H1 (cell line): ENCODE results near the gene SERPINE3. TPM values are rescaled to one million over a fixed set of nuclear protein-coding genes. Genes with fewer than 3 reads are reported as not detected.

Experiments
- CTCF ChIA-PET: fragments of 300-600 bp; sonication (Branson Sonifier 250); formaldehyde crosslinking; loops from one replicate; lab custom pipeline; 2021; ENCODE audit not compliant: partially characterized antibody; lab: Charles Lee
- POLR2A ChIA-PET: fragments of 300-600 bp; sonication (Branson Sonifier 250); formaldehyde crosslinking; loops from one replicate; lab custom pipeline; 2021; ENCODE audit warnings: inconsistent platforms; ENCODE audit not compliant: partially characterized antibody; lab: Charles Lee
- DNase-seq, 2 experiments: peaks; one replicate each; pipeline versions ENCODE4 v3.0.0 to v3.0.0-alpha.2; 2010 to 2022; ENCODE audit warnings: low spot score in 2 of 2, low read depth in 1 of 2, mixed read lengths in 1 of 2
- FAIRE-seq: peaks from 2 replicates; lab custom pipeline; 2011; peaks lifted over from hg19 to GRCh38; lab: Jason Lieb, UNC
- H2AFZ ChIP-seq: 2 replicates; pipeline ENCODE4 v1.8.1; 2012; ENCODE audit warnings: low read length, inconsistent platforms
- H2AK5ac ChIP-seq: 2 replicates; pipeline ENCODE4 v1.6.1; 2013; ENCODE audit warnings: low read depth, low read length
- H2BK120ac ChIP-seq: replicated peaks from 2 replicates; pipeline ENCODE3; 2013; ENCODE audit warnings: low read depth, low read length, inconsistent platforms
- H2BK12ac ChIP-seq: 2 replicates; pipeline ENCODE4 v1.6.1; 2013; ENCODE audit warnings: low read depth, low read length
- H2BK15ac ChIP-seq: 2 replicates; pipeline ENCODE4 v1.6.1; 2013; ENCODE audit warnings: low read length
- H2BK20ac ChIP-seq: 2 replicates; pipeline ENCODE4 v1.6.1; 2013; ENCODE audit warnings: low read length
- H2BK5ac ChIP-seq: 2 replicates; pipeline ENCODE4 v1.6.1; 2013; ENCODE audit warnings: low read depth, low read length
- H3K14ac ChIP-seq: 2 replicates; pipeline ENCODE4 v1.6.1; 2013; ENCODE audit warnings: inconsistent platforms; ENCODE audit not compliant: insufficient read length
- H3K18ac ChIP-seq: 2 replicates; pipeline ENCODE4 v1.6.1; 2013; ENCODE audit warnings: low read length; ENCODE audit errors: extremely low read depth
- H3K23ac ChIP-seq: 2 replicates; pipeline ENCODE4 v1.6.1; 2013; ENCODE audit warnings: inconsistent platforms; ENCODE audit not compliant: insufficient read length
- H3K23me2 ChIP-seq: 2 replicates; pipeline ENCODE4 v1.6.1; 2013; ENCODE audit warnings: low read depth, low read length
- H3K27ac ChIP-seq: 2 replicates; pipeline ENCODE4 v1.6.1; 2011; ENCODE audit warnings: low read depth, low read length, inconsistent platforms
- H3K27me3 ChIP-seq, 4 experiments: replicated peaks in 1 of 4; 1 replicate in 1 of 4; 2 replicates in 3 of 4; pipeline versions ENCODE4 v1.6.1 to v1.8.1; 2011 to 2013; ENCODE audit warnings: low read length in 3 of 4, mild to moderate bottlenecking in 3 of 4, inconsistent platforms in 2 of 4, mixed read lengths in 2 of 4, moderate library complexity in 1 of 4; ENCODE audit not compliant: control insufficient read depth in 3 of 4, insufficient read depth in 3 of 4; ENCODE audit errors: extremely low read depth in 1 of 4
- H3K36me3 ChIP-seq, 4 experiments: 2 replicates each; pipeline versions ENCODE4 v1.6.1 to v1.8.1; 2011 to 2013; ENCODE audit warnings: mild to moderate bottlenecking in 4 of 4, low read length in 3 of 4, moderate library complexity in 2 of 4, control low read depth in 1 of 4, inconsistent platforms in 1 of 4; ENCODE audit not compliant: insufficient read depth in 4 of 4, control insufficient read depth in 2 of 4
- H3K4ac ChIP-seq: replicated peaks from 2 replicates; pipeline ENCODE3; 2013; ENCODE audit warnings: low read length, low read depth, mixed read lengths, inconsistent platforms; ENCODE audit not compliant: insufficient read length
- H3K4me1 ChIP-seq, 4 experiments: replicated peaks in 1 of 4; 1 replicate in 1 of 4; 2 replicates in 3 of 4; pipeline versions ENCODE4 v1.6.1 to v1.8.1; 2011 to 2013; ENCODE audit warnings: low read length in 3 of 4, inconsistent platforms in 2 of 4, mixed read lengths in 1 of 4; ENCODE audit not compliant: insufficient read depth in 4 of 4, control insufficient read depth in 3 of 4
- H3K4me2 ChIP-seq, 2 experiments: 2 replicates each; pipeline versions ENCODE4 v1.6.1 to v1.8.1; 2011 to 2013; ENCODE audit warnings: low read depth in 2 of 2, low read length in 2 of 2, control low read depth in 1 of 2, inconsistent platforms in 1 of 2, mild to moderate bottlenecking in 1 of 2; ENCODE audit not compliant: insufficient read depth in 1 of 2
- H3K4me3 ChIP-seq, 4 experiments: fragments of 200-600, 300-600 bp in 1 of 4; sonication (generic), shearing (Covaris generic), sonication (Bioruptor Twin) in 1 of 4; 2 replicates each; pipeline versions ENCODE4 v1.5.1 to v1.8.1; 2011 to 2016; ENCODE audit warnings: low read length in 4 of 4, low read depth in 3 of 4, control low read depth in 2 of 4, inconsistent platforms in 2 of 4, mild to moderate bottlenecking in 2 of 4, mixed read lengths in 1 of 4, moderate library complexity in 1 of 4; ENCODE audit not compliant: insufficient read depth in 2 of 4; ENCODE audit errors: extremely low read depth in 1 of 4
- H3K56ac ChIP-seq: replicated peaks from 2 replicates; pipeline ENCODE3; 2013; ENCODE audit warnings: low read depth, mild to moderate bottlenecking, mixed read lengths, low read length, inconsistent platforms; ENCODE audit not compliant: insufficient read length
- H3K79me1 ChIP-seq: 2 replicates; pipeline ENCODE4 v1.6.1; 2013; ENCODE audit warnings: low read depth, low read length, control low read depth
- H3K79me2 ChIP-seq, 2 experiments: 2 replicates each; pipeline versions ENCODE4 v1.6.1 to v1.8.1; 2012 to 2013; ENCODE audit warnings: low read length in 2 of 2, mild to moderate bottlenecking in 2 of 2, inconsistent platforms in 1 of 2; ENCODE audit not compliant: insufficient read depth in 2 of 2, control insufficient read depth in 1 of 2
- H3K9ac ChIP-seq, 4 experiments: replicated peaks in 1 of 4; 1 replicate in 1 of 4; 2 replicates in 3 of 4; pipeline versions ENCODE4 v1.6.1 to v1.8.1; 2011 to 2013; ENCODE audit warnings: low read depth in 3 of 4, low read length in 3 of 4, control low read depth in 2 of 4, mild to moderate bottlenecking in 2 of 4, moderate library complexity in 2 of 4, inconsistent platforms in 1 of 4; ENCODE audit errors: extremely low read depth in 1 of 4
- H3K9me3 ChIP-seq, 2 experiments: 2 replicates each; pipeline versions ENCODE4 v1.6.1 to v1.8.1; 2012 to 2013; ENCODE audit warnings: mild to moderate bottlenecking in 2 of 2, moderate library complexity in 2 of 2, control low read depth in 1 of 2, inconsistent platforms in 1 of 2, low read depth in 1 of 2, low read length in 1 of 2, mixed read lengths in 1 of 2; ENCODE audit not compliant: insufficient read depth in 2 of 2
- H4K20me1 ChIP-seq, 2 experiments: replicated peaks in 1 of 2; 2 replicates each; pipeline versions ENCODE3 to v1.8.1; 2011 to 2013; ENCODE audit warnings: inconsistent platforms in 2 of 2, low read length in 2 of 2, mild to moderate bottlenecking in 1 of 2; ENCODE audit not compliant: insufficient read depth in 2 of 2, control insufficient read depth in 1 of 2
- H4K5ac ChIP-seq: 2 replicates; pipeline ENCODE4 v1.6.1; 2013; ENCODE audit warnings: low read length, low read depth, mixed read lengths, inconsistent platforms; ENCODE audit not compliant: insufficient read length
- H4K8ac ChIP-seq: 2 replicates; pipeline ENCODE4 v1.8.0; 2013; ENCODE audit warnings: mild to moderate bottlenecking, moderate library complexity, low read length, inconsistent platforms; ENCODE audit not compliant: insufficient read depth; ENCODE audit errors: extremely low read depth
- H4K91ac ChIP-seq: replicated peaks from 2 replicates; pipeline ENCODE3; 2013; ENCODE audit warnings: low read length, mixed read lengths, inconsistent platforms; ENCODE audit not compliant: insufficient read length
- CEBPB ChIP-seq: IDR thresholded peaks from 2 replicates; pipeline ENCODE4 v1.6.1; 2012; ENCODE audit warnings: low read depth, low read length
- CHD2 ChIP-seq: IDR thresholded peaks from 2 replicates; pipeline ENCODE4 v1.6.1; 2012; ENCODE audit warnings: low read length, improper control_type of control experiment
- EP300 ChIP-seq, 2 experiments: IDR thresholded peaks; 1 replicate in 1 of 2; 2 replicates in 1 of 2; pipeline ENCODE4 v1.6.1; 2011 to 2012; ENCODE audit warnings: low read depth in 2 of 2, low read length in 2 of 2, mild to moderate bottlenecking in 2 of 2, borderline replicate concordance in 1 of 2, inconsistent platforms in 1 of 2, moderate library complexity in 1 of 2
- GTF2F1 ChIP-seq: IDR thresholded peaks from 2 replicates; pipeline ENCODE4 v1.6.1; 2012; ENCODE audit warnings: low read depth, low read length, improper control_type of control experiment, borderline replicate concordance
- HDAC2 ChIP-seq, 2 experiments: fragments of 300-600 bp in 1 of 2; sonication (generic) in 1 of 2; IDR thresholded peaks; 2 replicates each; pipeline ENCODE4 v1.6.1; 2011 to 2012; ENCODE audit warnings: low read depth in 2 of 2, low read length in 2 of 2, mild to moderate bottlenecking in 2 of 2, moderate library complexity in 2 of 2, borderline replicate concordance in 1 of 2, inconsistent platforms in 1 of 2
- HDAC6 ChIP-seq: IDR thresholded peaks from one replicate; pipeline ENCODE4 v1.7.1; 2012; ENCODE audit warnings: low read depth, mild to moderate bottlenecking, inconsistent platforms, low read length, moderate library complexity
- NRF1 ChIP-seq: IDR thresholded peaks from 2 replicates; pipeline ENCODE4 v1.6.1; 2011; ENCODE audit warnings: mild to moderate bottlenecking, low read depth, low read length, improper control_type of control experiment
- PHF8 ChIP-seq: fragments of 200-600 bp; sonication (generic); conservative IDR thresholded peaks from 2 replicates; pipeline ENCODE4 v1.7.1; 2012; ENCODE audit warnings: low read depth, mild to moderate bottlenecking, inconsistent platforms, low read length, moderate library complexity
- RXRA ChIP-seq: IDR thresholded peaks from 2 replicates; pipeline ENCODE4 v1.6.1; 2011; ENCODE audit warnings: low read depth, mild to moderate bottlenecking, low read length, moderate library complexity; ENCODE audit not compliant: insufficient read depth
- SRF ChIP-seq: IDR thresholded peaks from 2 replicates; pipeline ENCODE4 v1.6.1; 2011; ENCODE audit warnings: mild to moderate bottlenecking, low read depth, low read length, moderate library complexity
- TAF1 ChIP-seq: IDR thresholded peaks from 2 replicates; pipeline ENCODE4 v1.6.1; 2011; ENCODE audit warnings: mild to moderate bottlenecking, low read depth, low read length
- WGBS, 2 experiments: shearing (Covaris generic) in 1 of 2; methylation state at CpG; one replicate each; pipeline versions ENCODE4 v1.1.6 to v1.1.7; 2013 to 2015; ENCODE audit warnings: low lambda C conversion rate in 2 of 2, mixed read lengths in 2 of 2, inconsistent platforms in 1 of 2, low coverage in 1 of 2, missing lambda C conversion rate in 1 of 2; ENCODE audit not compliant: insufficient replicate concordance in 2 of 2, insufficient coverage in 1 of 2, insufficient read length in 1 of 2; ENCODE audit errors: extremely low coverage in 1 of 2, missing lambda C conversion rate in 1 of 2; 5-methylcytosine and 5-hydroxymethylcytosine counted together
- polyA plus RNA-seq, 7 experiments: library from polyadenylated mRNA; depleted of rRNA in 3 of 7; stranded (reverse) in 5 of 7; unstranded in 2 of 7; fragments of >200 nt in 5 of 7; fragments of 200-250 nt in 2 of 7; gene quantifications; 1 replicate in 5 of 7; 2 replicates in 1 of 7; 4 replicates in 1 of 7; pipeline versions ENCODE4 v1.2.1 to v1.2.3, GENCODE V29; 2011 to 2013; ENCODE audit warnings: missing spikeins in 2 of 7, mixed read lengths in 2 of 7
- total RNA-seq: library from RNA; stranded (reverse); fragmentation: NEBNext Ultra II Directional; extraction: Animal tissue kit (Norgen Biotek cat#: 25700); gene quantifications from 2 replicates; pipeline ENCODE4 v1.2.1, GENCODE V29; 2021
- TF ChIP-seq, protein P1 (sequence below): IDR thresholded peaks from 2 replicates; pipeline ENCODE4 v1.6.1; 2011; ENCODE audit warnings: low read depth, mild to moderate bottlenecking, low read length; ENCODE audit not compliant: insufficient read depth

Gene SERPINE3
- total and polyA plus RNA-seq, 2 of the 8 experiments (the other 6 are each of a cell fraction or from before 2014, with no cell fraction given) = 0.34 to 1.0 TPM

- H3K18ac ChIP-seq = no peak overlapping the region
- POLR2A ChIA-PET = interaction anchor here (0.7 to 1.3 kb wide), 2 partner anchors 89 to 109 kb away, joined by 3 read pairs; no protein-coding TSS in a partner anchor
- H2AK5ac ChIP-seq = no peak overlapping the region
- H4K8ac ChIP-seq = no peak overlapping the region
- H3K36me3 ChIP-seq = peaks cover 3 to 61% (median 21%) of the 10 kb centered on the region in 4 experiments; a peak in 6 of 8 replicates
- H3K4ac ChIP-seq = no peak overlapping the region
- WGBS, 2 experiments = 90% methylated on average over 3 of the region's 3 CpGs; no CpG with 5 or more reads in 1 of the 2 experiments
- no peak overlapping the region for H3K56ac ChIP-seq
- H3K27ac ChIP-seq = no peak overlapping the region; the same call in 1 of the 2 replicates
- no peak overlapping the region for H2BK20ac ChIP-seq
- no peaks in the 10 kb centered on the region for H4K20me1 ChIP-seq
- no peak overlapping the region for H2AFZ ChIP-seq
- no peaks in the 10 kb centered on the region for H3K79me2 ChIP-seq
- no peaks in the 10 kb centered on the region for H3K23me2 ChIP-seq
- no peak for FAIRE-seq
- no peak overlapping the region for H3K4me3 ChIP-seq
- H3K9me3 ChIP-seq = no peaks in the 10 kb centered on the region
- no peak overlapping the region for H2BK12ac ChIP-seq
- CTCF ChIA-PET = interaction anchor here (0.6 to 1.2 kb wide), 4 partner anchors 39 to 712 kb away, joined by 3 to 4 read pairs (median 4); no protein-coding TSS in a partner anchor
- H3K14ac ChIP-seq = no peak overlapping the region
- no peak overlapping the region for H3K9ac ChIP-seq
- no peaks in the 10 kb centered on the region for H3K27me3 ChIP-seq
- H4K5ac ChIP-seq = no peak overlapping the region
- H3K79me1 ChIP-seq = no peaks in the 10 kb centered on the region
- H2BK5ac ChIP-seq = no peak overlapping the region
- DNase-seq = no peak
- H3K23ac ChIP-seq = no peak overlapping the region
- H2BK15ac ChIP-seq = no peak overlapping the region
- no peak overlapping the region for H3K4me2 ChIP-seq
- peaks cover 0 to 5% (median 0%) of the 10 kb centered on the region in 4 experiments; a peak in 1 of 7 replicates for H3K4me1 ChIP-seq
- no peak overlapping the region for H4K91ac ChIP-seq
- H2BK120ac ChIP-seq = no peak overlapping the region
- TF ChIP-seq HDAC6 (no peak), EP300 (IDR thresholded peaks at IDR 0.05; ENCODE audit: borderline replicate concordance in 1 of 2, low read depth in 2 of 2, low read length in 2 of 2) (no peak), HDAC2 (IDR thresholded peaks at IDR 0.05; ENCODE audit: borderline replicate concordance in 1 of 2, low read depth in 2 of 2, low read length in 2 of 2) (no peak), GTF2F1 (no peak), CHD2 (no peak), SRF (no peak), TAF1 (no peak), CEBPB (no peak), PHF8 (no peak), NRF1 (no peak), RXRA (no peak)
- TF ChIP-seq, protein P1, sequence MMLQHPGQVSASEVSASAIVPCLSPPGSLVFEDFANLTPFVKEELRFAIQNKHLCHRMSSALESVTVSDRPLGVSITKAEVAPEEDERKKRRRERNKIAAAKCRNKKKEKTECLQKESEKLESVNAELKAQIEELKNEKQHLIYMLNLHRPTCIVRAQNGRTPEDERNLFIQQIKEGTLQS = no peak
Observed at GRCh38 chr13:51364404-51365008, 25.0 kb downstream of the SERPINE3 start.
